ENCODE measurements around the gene ROCK2.

- no peak for TF ChIP-seq TAF1 (IDR thresholded peaks at IDR 0.05; ENCODE audit: low read depth, low read length)
- no peak for TF ChIP-seq ZNF274 (IDR thresholded peaks at IDR 0.05; ENCODE audit: borderline replicate concordance, extremely low read depth, low read length)
- TF ChIP-seq E2F6 (IDR thresholded peaks at IDR 0.05), result no peak
- TF ChIP-seq EZH2 (IDR thresholded peaks at IDR 0.05; ENCODE audit: low read depth, low read length, severe bottlenecking), result no peak
- TF ChIP-seq SP1 (IDR thresholded peaks at IDR 0.05; ENCODE audit: low read depth, low read length), result no peak
- TF ChIP-seq, protein P1, sequence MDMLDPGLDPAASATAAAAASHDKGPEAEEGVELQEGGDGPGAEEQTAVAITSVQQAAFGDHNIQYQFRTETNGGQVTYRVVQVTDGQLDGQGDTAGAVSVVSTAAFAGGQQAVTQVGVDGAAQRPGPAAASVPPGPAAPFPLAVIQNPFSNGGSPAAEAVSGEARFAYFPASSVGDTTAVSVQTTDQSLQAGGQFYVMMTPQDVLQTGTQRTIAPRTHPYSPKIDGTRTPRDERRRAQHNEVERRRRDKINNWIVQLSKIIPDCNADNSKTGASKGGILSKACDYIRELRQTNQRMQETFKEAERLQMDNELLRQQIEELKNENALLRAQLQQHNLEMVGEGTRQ (IDR thresholded peaks at IDR 0.05; ENCODE audit: low read length), result no peak
- TF ChIP-seq, protein P2, sequence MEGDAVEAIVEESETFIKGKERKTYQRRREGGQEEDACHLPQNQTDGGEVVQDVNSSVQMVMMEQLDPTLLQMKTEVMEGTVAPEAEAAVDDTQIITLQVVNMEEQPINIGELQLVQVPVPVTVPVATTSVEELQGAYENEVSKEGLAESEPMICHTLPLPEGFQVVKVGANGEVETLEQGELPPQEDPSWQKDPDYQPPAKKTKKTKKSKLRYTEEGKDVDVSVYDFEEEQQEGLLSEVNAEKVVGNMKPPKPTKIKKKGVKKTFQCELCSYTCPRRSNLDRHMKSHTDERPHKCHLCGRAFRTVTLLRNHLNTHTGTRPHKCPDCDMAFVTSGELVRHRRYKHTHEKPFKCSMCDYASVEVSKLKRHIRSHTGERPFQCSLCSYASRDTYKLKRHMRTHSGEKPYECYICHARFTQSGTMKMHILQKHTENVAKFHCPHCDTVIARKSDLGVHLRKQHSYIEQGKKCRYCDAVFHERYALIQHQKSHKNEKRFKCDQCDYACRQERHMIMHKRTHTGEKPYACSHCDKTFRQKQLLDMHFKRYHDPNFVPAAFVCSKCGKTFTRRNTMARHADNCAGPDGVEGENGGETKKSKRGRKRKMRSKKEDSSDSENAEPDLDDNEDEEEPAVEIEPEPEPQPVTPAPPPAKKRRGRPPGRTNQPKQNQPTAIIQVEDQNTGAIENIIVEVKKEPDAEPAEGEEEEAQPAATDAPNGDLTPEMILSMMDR (IDR thresholded peaks at IDR 0.05; ENCODE audit: control extremely low read depth in 1 of 3, insufficient read depth in 1 of 3, low read depth in 1 of 3, low read length in 3 of 3), result no peak
- no peak for TF ChIP-seq SIN3A (conservative IDR thresholded peaks at IDR 0.05 in 1 of 2, IDR thresholded peaks at IDR 0.05 in 1 of 2; ENCODE audit: low read depth in 1 of 2, low read length in 2 of 2)
- no peak for TF ChIP-seq KDM5A (IDR thresholded peaks at IDR 0.05; ENCODE audit: low read length)
- TF ChIP-seq CHD2 (IDR thresholded peaks at IDR 0.05; ENCODE audit: low read length), result no peak
These were observed 32.9 kb downstream of the ROCK2 start for GRCh38 chr2:11311543-11311942.

All from H1 (cell line).